SJCRH30 (cell line): ENCODE results near the gene NALF2. TPM values are rescaled to one million over a fixed set of nuclear protein-coding genes. Genes with fewer than 3 reads are reported as not detected.

Experiments used
- DNase-seq, 2 experiments: peaks; one replicate each; pipeline ENCODE4 v3.0.0-alpha.2; 2015 to 2020
- H3K27ac ChIP-seq: fragments of 250-450 bp; sonication (Bioruptor Pico); 2 replicates; pipeline ENCODE4 v1.5.1; 2020; ENCODE audit warnings: mild to moderate bottlenecking, moderate library complexity
- H3K27me3 ChIP-seq: fragments of 250-450 bp; sonication (Bioruptor Pico); 2 replicates; pipeline ENCODE4 v1.5.1; 2020; ENCODE audit warnings: mild to moderate bottlenecking, moderate library complexity
- H3K36me3 ChIP-seq: fragments of 250-450 bp; sonication (Bioruptor Pico); 2 replicates; pipeline ENCODE4 v1.5.1; 2020; ENCODE audit warnings: mild to moderate bottlenecking, moderate library complexity
- H3K4me1 ChIP-seq: fragments of 250-450 bp; sonication (Bioruptor Pico); 2 replicates; pipeline ENCODE4 v1.5.1; 2020; ENCODE audit warnings: mild to moderate bottlenecking, moderate library complexity
- H3K4me3 ChIP-seq: fragments of 250-450 bp; sonication (Bioruptor Pico); 2 replicates; pipeline ENCODE4 v1.5.1; 2020; ENCODE audit warnings: mild to moderate bottlenecking, moderate library complexity
- H3K9me3 ChIP-seq: fragments of 250-450 bp; sonication (Bioruptor Pico); replicated peaks from 2 replicates; pipeline ENCODE4 v1.5.1; 2020; ENCODE audit warnings: mild to moderate bottlenecking, moderate library complexity
- total RNA-seq: library from RNA; depleted of rRNA; stranded (reverse); fragments of >200 nt; shearing (Covaris generic); gene quantifications from 2 replicates; pipeline ENCODE4 v1.2.3, GENCODE V29; 2014; rRNA removed

Gene NALF2
- total RNA-seq, 1 experiment from 2014 or later: not detected

GRCh38 chrX:69551421-69552009 lies 47.4 kb downstream of the NALF2 start:
- DNase-seq: no peak
- Histone ChIP-seq H3K9me3 (no peaks in the 10 kb centered on the region), H3K36me3 (no peaks in the 10 kb centered on the region), H3K27ac (no peak overlapping the region), H3K4me3 (no peak overlapping the region), H3K4me1 (peaks cover 4% of the 10 kb centered on the region), H3K27me3 (no peaks in the 10 kb centered on the region)

GRCh38 chrX:69552512-69552911 lies 48.4 kb downstream of the NALF2 start:
- Histone ChIP-seq H3K4me1 (peaks cover 6% of the 10 kb centered on the region), H3K27me3 (no peaks in the 10 kb centered on the region), H3K36me3 (no peaks in the 10 kb centered on the region), H3K4me3 (no peak overlapping the region), H3K9me3 (no peaks in the 10 kb centered on the region), H3K27ac (no peak overlapping the region)
- no peak for DNase-seq

Other genes starting within 250 kb of the NALF2 start
- 0.71 and 1.6 TPM in 2 replicates for gene EDA, start 111.8 kb downstream of the NALF2 start, total RNA-seq